IPS-11a (cell line): Measurements from ENCODE around the gene NFE2L3.
A peak's percentile ranks its signal among the peaks of the same experiment; 100 is the strongest.
"Not testable (repeated sequence)": the region's sequence is repeated elsewhere in the genome, so short reads cannot be mapped to it uniquely, and the experiment has no call there.

ENCODE experiments used
- H3K4me3 ChIP-seq: one replicate; pipeline ENCODE4 v1.5.1; 2013; ENCODE audit warnings: low read depth, low read length, control low read depth

NFE2L3 gene

GRCh38 chr7:26147030-26147429 lies 5.0 kb upstream of the NFE2L3 start:
- H3K4me3 ChIP-seq = no peak overlapping the region

DNA sequence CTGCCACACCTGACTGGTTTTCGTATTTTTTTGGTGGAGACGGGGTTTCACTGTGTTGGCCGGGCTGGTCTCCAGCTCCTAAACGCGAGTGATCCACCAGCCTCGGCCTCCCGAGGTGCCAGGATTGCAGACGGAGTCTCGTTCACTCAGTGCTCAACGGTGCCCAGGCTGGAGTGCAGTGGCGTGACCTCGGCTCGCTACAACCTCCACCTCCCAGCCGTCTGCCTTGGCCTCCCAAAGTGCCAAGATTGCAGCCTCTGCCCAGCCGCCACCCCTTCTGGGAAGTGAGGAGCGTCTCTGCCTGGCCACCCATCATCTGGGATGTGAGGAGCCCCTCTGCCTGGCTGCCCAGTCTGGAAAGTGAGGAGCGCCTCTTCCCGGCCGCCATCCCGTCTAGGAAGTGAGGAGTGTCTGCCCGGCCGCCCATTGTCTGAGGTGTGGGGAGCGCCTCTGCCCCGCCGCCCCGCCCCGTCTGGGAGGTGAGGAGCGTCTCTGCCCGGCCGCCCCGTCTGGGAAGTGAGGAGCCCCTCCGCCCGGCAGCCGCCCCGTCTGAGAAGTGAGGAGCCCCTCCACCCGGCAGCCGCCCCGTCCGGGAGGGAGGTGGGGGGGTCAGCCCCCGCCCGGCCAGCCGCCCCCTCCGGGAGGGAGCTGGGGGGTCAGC lies 4.2 kb upstream of the NFE2L3 start:
- not testable (repeated sequence) for H3K4me3 ChIP-seq

DNA sequence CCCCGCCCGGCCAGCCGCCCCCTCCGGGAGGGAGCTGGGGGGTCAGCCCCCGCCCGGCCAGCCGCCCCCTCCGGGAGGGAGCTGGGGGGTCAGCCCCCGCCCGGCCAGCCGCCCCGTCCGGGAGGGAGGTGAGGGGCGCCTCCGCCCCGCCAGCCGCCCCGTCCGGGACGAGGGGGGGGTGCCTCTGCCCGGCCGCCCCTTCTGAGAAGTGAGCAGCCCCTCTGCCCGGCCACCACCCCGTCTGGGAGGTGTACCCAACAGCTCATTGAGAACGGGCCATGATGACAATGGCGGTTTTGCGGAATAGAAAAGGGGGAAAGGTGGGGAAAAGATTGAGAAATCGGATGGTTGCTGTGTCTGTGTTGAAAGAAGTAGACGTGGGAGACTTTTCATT lies 3.7 kb upstream of the NFE2L3 start:
- H3K4me3 ChIP-seq = not testable (repeated sequence)

DNA sequence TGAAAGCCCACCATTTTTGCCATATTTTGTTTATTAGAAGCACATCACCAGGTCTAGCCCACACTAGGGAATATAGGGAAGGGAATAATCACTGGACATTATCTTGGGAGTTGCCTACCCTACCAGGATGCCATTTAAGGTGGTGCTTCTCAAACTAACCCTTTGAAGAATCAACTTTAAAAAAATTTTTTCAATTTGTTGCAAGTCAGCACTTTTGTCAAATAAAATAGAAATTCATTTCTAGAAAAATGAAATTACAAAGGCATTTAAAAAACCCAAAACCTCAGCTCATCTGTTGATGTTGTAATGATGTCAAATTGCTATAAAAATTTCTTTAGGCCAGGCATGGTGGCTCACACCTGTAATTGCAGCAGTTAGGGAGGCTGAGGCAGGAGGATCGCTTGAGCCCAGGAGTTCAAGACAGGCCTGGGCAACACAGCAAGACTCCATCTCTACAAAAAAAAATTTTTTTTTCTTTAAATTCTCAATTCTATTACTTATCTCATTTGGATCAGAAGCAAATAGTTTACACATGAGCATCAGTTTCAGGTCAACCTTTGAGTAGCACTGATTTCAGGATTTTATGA lies 2.5 kb upstream of the NFE2L3 start:
- no peak overlapping the region for H3K4me3 ChIP-seq

GRCh38 chr7:26151096-26151495 lies 902 bp upstream of the NFE2L3 start:
- H3K4me3 ChIP-seq = no peak overlapping the region

DNA sequence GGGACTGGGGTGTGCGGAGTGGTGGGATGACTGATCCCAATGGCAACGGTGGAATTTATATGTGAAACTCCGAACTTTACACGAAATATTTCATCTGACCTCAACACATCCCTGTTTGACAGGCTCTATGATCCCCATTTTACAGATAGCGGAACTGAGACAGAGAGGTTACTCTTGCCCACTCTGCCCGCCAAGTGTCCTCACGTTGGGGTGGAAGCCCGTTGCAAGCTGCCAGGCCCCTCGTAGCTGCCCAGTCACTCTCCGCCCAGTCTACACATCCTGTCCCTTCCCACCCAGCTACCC lies 397 bp upstream of the NFE2L3 start:
- H3K4me3 ChIP-seq = peak overlapping the region; percentile 84

DNA sequence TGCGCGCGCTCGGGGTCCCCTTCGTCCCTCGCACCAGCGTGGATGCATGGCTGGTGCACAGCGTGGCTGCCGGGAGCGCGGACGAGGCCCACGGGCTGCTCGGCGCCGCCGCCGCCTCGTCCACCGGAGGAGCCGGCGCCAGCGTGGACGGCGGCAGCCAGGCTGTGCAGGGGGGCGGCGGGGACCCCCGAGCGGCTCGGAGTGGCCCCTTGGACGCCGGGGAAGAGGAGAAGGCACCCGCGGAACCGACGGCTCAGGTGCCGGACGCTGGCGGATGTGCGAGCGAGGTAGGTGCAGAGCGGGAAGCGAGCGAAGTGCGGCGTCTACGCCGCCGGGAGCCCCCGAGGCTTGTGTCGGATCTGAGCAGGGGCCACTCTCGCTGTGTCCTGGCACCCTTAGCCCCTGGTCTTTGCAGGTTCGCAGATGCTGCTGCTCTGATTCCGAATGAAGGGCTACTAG lies 813 bp downstream of the NFE2L3 start:
- H3K4me3 ChIP-seq = peak overlapping the region; percentile 84

- peak overlapping the region; percentile 84 for H3K4me3 ChIP-seq
Measured at GRCh38 chr7:26153241-26153822, 1.3 kb downstream of the NFE2L3 start.

DNA sequence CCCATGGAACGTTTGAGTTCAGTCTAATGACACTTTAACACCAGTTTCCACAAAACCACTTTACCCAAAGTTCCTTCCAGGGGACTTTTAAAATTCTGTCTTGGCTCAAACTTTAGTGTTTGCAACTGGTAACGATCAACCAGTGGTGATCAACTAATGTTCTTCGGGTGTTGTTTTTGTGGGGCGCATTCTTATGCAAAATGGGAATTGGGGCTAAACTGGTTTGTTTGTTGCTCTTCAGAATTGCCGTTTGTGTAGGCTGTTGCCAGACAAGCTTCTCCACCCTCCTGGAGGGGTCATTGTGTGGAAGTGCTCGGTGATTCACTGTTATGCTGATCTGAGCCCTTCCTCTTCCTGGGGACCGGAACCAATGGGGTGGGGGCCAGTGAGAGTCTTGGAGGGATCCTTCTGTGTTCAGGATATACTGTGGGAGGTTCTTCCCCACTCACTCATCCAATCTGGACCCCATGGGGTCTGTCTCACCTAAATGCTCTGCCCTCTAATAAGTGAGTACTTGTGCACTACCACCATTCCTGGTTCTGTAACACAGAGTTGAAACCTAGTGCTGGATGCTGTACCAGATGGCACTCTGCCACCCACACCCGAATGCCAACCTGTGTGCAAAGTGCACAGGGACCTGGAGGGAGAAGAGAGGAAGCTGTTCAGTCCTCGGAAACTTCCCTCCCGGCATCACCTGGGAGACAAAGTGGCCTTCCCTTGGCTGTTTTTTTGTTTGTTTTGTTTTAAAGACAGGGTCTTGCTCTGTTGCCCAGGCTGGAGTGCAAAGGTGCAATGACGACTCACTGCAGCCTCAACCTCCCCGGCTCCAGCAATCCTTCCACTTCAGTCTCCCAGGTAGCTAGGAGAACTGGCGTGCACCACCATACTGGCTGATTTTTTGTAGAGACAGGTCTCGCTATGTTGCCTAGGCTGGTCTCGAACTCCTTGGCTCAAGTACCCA lies 2.1 kb downstream of the NFE2L3 start:
- peak overlapping the region; percentile 84 for H3K4me3 ChIP-seq

DNA sequence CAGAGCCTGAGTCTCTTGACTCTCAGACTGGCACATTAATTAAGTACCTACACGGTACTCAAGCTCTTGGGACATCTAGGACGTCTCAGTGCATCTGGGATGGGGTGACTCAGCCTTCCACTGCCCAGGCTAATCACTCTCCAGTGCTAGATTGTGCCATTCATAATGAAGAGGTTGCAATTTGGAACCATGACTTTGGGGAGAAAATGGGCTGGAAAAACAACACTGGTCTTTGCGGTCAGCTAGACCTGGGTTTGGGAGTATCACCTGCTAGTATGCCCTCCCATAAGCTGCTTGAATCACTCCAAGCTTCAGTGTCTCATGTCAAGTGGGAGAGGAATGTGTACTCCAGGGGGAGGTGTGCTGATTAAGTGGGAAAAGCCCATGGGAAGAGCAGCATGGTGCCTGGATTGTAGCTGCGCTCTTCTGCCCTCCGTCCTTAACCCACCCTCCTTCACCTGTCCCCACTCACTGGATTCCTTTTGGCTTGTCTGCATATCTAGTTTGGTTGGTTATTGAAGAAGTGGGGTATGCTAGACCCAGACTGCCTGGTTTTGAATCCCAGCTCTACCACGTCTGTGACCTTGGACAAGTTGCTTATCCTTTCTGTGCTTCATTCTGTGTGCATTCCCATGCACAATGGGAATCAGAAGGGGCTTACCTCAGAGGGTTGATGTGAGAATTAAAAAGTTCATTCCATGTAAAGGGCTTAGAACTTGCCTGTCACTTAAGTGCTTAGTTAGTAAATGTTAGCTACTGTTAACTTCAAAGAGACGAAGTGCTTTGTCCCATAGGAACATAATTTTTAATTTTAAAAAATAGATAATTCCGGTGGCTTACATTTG lies 3.8 kb downstream of the NFE2L3 start:
- no peak overlapping the region for H3K4me3 ChIP-seq

DNA sequence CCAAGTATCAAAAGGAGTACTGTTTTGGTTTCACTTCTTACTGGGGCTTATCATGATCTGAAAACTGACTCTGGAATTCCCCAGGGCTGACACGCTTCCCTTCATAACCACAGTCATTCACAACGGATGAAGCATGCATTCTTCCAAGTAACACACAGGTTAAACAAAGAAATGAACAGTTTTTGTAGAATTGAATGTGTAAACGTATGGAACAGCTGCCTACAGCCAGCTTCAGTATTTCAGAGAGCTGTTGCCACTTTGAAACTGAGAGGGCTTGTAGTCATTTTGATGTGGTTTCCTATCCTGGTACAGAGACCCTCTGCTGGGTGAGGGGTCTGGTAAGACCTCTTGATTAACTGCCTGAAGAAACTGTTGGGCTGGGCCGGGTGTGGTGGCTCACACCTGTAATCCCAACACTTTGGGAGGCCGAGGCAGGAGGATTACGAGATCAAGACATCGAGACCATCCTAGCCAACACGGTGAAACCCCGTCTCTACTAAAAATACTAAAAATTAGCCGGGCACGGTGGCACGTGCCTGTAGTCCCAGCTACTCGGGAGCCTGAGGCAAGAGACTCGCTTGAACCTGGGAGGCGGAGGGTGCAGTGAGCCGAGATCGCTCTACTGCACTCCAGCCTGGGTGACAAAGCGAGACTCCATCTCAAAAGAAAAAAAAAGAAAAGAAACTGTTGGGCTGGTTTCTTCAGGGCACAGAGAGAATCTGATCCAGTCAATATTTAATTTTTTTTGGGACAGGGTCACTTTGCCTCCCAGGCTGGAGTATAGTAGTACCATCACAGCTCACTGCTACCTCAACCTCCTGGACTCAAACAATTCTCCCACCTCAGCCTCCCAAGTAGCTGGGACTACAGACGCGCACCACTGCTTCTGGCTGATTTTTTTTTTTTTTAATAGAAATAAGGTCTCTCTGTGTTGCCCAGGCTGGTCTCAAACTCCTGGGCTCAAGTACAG lies 4.7 kb downstream of the NFE2L3 start:
- H3K4me3 ChIP-seq = no peak overlapping the region

DNA sequence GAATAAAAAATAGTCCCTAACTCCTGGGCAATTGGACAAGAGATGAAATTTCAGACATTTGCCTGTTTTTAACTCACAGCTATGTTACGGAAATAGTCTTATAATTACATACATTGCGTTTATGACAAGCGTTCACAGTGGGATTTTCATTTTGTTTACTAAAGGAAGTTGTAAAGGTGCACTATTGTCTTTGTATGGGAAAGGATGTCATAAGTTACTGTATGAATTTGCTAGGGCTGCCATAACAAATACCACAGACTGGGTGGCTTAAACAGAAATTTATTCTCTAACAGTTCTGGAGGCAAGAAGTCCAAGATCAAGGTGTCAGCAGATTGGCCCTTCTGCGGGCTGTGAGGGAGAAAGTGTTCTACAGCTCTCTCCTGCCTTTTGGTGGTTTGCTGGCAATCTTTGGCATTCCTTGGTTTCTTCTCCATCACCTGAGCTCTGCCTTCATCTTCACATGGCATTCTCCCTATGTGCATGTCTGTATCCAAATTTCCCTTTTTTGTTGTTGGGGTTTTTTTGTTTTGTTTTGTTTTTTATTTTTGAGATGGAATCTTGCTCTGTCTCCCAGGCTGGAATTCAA lies 5.6 kb downstream of the NFE2L3 start:
- no peak overlapping the region for H3K4me3 ChIP-seq

DNA sequence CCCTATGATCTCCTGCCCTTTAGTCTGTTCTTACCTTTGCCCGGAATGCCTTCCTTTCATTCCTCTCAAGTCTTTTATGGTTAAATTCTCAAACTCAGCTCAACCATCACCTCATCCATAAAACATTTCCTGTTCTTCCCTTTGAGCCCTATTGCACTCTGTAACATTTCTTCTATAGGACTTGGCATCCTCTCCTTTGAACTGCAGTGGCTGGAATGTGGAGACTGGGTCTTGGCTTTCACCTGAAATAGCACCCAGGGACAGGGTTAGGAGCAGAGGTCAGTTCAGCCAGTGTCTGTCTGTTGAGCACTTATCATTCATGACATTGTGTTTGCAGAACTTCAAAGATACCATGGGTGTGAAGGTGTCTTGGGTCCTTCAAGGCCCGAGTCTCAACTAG lies 7.2 kb downstream of the NFE2L3 start:
- no peak overlapping the region for H3K4me3 ChIP-seq

DNA sequence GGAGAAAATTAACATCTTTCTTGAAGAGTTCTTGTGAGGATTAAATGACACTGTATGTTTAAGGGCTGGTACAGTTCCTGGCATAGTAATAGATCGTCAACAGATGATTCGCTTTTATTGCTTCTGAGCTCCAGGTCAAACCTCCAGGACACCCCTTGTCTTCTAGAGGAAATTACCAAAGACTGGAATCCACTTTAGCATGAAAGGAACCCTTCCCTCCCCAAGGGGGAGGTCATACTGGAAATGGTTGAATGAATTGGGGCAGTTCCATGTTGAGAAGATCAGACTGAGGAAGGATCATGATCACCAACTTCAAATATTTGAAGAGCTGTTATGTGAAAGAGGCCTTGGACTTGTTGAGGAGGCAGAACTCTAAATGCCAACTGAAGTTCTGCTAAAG lies 8.9 kb downstream of the NFE2L3 start:
- H3K4me3 ChIP-seq = no peak overlapping the region

- H3K4me3 ChIP-seq = no peak overlapping the region
Measured at GRCh38 chr7:26162431-26162830, 10.4 kb downstream of the NFE2L3 start.

DNA sequence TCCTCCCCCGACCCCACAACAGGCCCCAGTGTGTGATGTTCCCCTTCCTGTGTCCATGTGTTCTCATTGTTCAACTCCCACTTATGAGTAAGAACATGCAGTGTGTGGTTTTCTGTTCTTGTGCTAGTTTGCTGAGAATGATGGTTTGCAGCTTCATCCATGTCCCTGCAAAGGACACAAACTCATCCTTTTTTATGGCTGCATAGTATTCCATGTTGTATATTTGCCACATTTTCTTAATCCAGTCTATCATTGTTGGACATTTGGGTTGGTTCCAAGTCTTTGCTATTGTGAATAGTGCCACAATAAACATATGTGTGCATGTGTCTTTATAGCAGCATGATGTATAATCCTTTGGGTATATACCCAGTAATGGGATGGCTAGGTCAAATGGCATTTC lies 11.8 kb downstream of the NFE2L3 start:
- not testable (repeated sequence) for H3K4me3 ChIP-seq

- H3K4me3 ChIP-seq = no peak overlapping the region
Measured at GRCh38 chr7:26165950-26166683, 14.1 kb downstream of the NFE2L3 start.

- no peak overlapping the region for H3K4me3 ChIP-seq
Measured at GRCh38 chr7:26166684-26167266, 14.8 kb downstream of the NFE2L3 start.
